ENCODE results near the gene CELA2A. TPM values are rescaled to one million over a fixed set of nuclear protein-coding genes. Genes with fewer than 3 reads are reported as not detected.

The CELA2A gene
- total RNA-seq, 1 donor from 2014 or later, result 0.74 TPM

Other genes starting within 250 kb of the CELA2A start
- 0.55 TPM for gene FHAD1, start 209.5 kb upstream of the CELA2A start, total RNA-seq
- 52.4 TPM for gene EFHD2, start 46.8 kb upstream of the CELA2A start, total RNA-seq
- gene CTRC, start 18.3 kb upstream of the CELA2A start, total RNA-seq, result 1.5 TPM
- not detected for gene CELA2B, start 19.4 kb downstream of the CELA2A start, total RNA-seq
- gene CASP9, start 67.5 kb downstream of the CELA2A start, total RNA-seq, result 8.6 TPM
- gene DNAJC16, start 70.1 kb downstream of the CELA2A start, total RNA-seq, result 19.8 TPM
- gene AGMAT, start 128.3 kb downstream of the CELA2A start, total RNA-seq, result 0.58 TPM
- gene DDI2, start 160.7 kb downstream of the CELA2A start, total RNA-seq, result 75.4 TPM
- 94.6 TPM for gene PLEKHM2, start 227.6 kb downstream of the CELA2A start, total RNA-seq

Data from mesenteric fat pad (tissue), 1 donor.